GM12801 (cell line): ENCODE results near the gene ZFYVE19.

Experiments used
- TF ChIP-seq, protein P1 (sequence below): IDR thresholded peaks from one replicate; pipeline ENCODE4 v1.5.1; 2011; ENCODE audit warnings: control low read depth; ENCODE audit not compliant: insufficient read length; ENCODE audit errors: extremely low read depth

ZFYVE19 gene

DNA sequence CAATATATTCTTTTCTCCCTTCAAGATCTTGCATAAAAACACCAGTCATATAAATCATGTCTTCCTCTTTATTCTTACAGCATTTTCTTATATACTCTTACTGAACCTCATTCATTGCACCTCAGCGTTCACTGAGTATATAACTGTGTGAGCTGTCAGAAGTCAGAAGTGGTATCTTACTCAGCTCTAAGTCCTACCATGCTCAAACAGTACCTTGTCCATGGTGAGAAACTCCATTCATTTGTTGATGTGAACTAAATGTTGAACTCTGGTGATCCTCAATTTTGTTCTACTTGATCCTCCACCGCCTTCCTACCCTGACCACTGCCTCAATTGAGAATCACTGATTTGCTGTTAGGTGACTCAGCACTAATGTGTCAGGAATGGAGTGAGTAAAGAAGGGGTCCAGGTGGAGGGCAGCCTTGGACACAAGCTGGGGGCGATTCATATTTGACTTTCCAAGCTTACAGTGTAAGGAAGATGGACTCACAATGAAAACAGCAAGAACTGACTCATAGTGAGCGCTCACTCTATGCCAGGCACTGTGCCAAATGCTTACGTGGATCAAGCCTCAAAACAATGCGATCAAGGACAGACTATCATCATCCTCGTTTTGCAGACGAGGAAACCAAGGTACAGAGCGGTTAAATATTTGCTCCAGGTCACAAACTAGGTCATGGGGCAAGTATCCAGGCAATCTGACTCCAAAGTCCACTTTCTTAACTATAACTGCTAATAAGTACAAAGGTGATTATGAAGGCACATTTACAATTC, 13.5 kb upstream of the ZFYVE19 start:
- TF ChIP-seq, protein P1, sequence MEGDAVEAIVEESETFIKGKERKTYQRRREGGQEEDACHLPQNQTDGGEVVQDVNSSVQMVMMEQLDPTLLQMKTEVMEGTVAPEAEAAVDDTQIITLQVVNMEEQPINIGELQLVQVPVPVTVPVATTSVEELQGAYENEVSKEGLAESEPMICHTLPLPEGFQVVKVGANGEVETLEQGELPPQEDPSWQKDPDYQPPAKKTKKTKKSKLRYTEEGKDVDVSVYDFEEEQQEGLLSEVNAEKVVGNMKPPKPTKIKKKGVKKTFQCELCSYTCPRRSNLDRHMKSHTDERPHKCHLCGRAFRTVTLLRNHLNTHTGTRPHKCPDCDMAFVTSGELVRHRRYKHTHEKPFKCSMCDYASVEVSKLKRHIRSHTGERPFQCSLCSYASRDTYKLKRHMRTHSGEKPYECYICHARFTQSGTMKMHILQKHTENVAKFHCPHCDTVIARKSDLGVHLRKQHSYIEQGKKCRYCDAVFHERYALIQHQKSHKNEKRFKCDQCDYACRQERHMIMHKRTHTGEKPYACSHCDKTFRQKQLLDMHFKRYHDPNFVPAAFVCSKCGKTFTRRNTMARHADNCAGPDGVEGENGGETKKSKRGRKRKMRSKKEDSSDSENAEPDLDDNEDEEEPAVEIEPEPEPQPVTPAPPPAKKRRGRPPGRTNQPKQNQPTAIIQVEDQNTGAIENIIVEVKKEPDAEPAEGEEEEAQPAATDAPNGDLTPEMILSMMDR, result no peak

DNA sequence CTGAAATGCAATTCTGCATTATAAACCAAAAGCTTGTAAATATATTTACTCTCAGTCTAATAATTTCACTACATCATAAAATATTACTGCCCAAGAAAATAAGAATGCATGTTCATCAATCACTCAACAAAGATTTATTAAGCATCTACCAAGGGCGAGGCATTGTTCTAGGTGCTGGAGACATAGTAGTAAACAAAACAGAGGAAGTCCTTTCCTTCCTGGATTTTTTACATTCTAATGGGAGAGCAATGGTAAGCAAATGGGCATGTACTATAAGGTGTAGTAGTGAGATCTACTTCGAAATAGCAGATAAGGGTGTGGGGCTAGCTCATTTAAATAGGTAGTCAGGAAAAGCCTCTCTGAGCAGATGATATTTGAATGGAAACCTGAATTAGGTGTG, 10.8 kb upstream of the ZFYVE19 start:
- TF ChIP-seq, protein P1, result no peak

DNA sequence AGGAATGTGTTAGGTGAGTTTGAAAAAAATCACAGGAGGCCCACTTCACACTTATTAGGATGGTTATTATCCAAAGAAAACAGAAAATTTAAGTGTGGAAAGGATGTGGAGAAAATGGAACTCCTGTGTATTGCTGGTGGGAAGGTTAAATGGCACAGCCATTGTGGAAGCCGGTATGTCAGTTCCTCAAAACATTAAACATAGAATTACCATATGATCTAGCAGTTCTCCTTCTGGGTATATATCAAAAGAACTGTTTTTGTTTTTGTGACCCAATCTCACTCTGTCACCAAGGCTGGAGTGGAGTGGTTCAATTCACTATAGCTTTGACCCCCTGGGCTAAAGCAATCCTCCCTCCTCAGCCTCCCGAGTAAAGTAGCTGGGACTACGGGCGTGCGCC, 10.4 kb upstream of the ZFYVE19 start:
- TF ChIP-seq, protein P1, result no peak

DNA sequence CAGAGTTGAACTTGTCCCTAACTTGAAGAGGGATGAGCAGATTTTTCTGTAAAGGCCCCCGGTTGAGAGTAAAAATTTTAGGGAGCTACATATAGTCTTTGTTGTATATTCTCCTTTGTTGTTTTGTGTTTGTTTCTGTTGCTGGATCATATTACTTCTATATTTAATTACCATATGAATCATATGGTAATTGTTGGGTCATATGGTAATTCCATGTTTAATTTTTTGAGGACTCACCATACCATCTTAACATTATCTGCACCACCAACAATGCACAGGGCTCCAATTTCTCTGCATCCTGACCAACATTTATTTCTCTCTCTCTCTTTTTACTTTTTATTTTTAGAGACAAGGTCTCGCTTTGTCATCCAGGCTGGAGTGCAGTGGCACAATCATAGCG, 7.4 kb upstream of the ZFYVE19 start:
- TF ChIP-seq, protein P1, result no peak

DNA sequence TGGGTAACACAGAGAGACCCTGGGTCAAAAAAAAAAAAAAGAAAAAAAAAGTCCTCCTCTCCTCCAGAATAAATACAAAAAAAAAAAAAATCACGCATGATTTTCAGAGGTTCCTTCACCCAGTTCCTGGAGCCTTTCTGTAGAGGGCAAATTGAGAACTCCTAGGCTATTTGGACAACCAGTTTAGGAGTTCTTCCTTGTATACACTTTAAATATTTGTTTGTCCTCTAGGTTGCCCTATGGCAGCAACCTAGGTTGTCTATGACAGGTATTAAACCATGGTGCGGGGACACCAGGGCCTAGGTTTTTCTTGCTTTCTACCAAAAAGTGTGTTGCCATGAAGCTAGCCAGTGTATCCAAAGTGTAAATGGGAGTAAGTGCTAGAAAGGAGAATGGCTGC, 3.8 kb upstream of the ZFYVE19 start:
- TF ChIP-seq, protein P1, result no peak

DNA sequence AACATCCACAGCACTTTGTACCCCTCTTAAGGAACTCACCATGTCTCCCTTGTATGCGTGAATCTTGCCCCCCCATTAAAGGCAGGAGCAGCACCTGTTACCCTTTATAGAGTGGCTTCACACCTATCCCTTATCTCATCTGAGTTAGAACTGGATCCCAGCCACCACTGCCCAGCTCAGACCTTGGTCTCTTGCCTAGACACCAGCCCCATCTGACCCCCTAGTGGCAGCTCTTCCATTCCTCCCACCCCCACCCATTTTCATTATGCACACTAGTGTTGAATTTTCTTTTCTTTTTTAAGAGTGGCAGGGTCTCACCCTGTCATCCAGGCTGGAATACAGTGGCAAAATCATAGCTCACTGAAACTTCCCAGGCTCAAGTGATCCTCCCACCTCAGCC, 3.2 kb upstream of the ZFYVE19 start:
- TF ChIP-seq, protein P1, result no peak

DNA sequence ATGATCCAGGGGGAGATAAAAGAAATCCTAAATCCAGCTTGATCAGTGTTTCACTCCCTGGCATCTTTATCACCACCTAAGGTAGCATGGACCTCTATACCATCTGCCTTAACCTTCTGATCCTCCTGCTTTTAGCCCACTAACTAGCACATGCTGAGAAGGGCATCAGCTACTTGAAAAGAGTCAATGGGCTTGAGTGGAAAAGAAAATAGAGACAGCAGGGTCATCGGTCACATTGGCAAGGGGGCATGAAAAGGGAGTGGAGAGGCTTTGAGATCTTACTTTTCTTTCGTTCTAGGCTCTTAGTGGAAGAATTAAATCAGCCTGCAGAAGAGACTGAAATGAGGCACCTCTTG, 239 bp upstream of the ZFYVE19 start:
- TF ChIP-seq, protein P1, result no peak
